ENCODE data around the gene POLR3F.

The POLR3F gene

GRCh38 chr20:18465536-18466200, 1.5 kb upstream of the POLR3F start:
- peaks cover 0 to 5% of the 10 kb centered on the region in 2 donors for H3K27me3 ChIP-seq
- DNase-seq, result no peak
- no peak overlapping the region for H3K4me3 ChIP-seq
- peaks cover 0 to 20% (median 14%) of the 10 kb centered on the region in 4 donors for H3K4me1 ChIP-seq
- intact Hi-C loops (cut with DNase I; ENCODE audit: low total_unique reads), result loop anchor here (5.0 kb wide), 1 partner anchor 42 kb away; the partner anchor contains the start of gene SEC23B
- no peak overlapping the region for H3K27ac ChIP-seq
- peaks cover 0 to 10% (median 0%) of the 10 kb centered on the region in 3 donors for H3K36me3 ChIP-seq
- no peaks in the 10 kb centered on the region for H3K9me3 ChIP-seq
- TF ChIP-seq CTCF (IDR thresholded peaks at IDR 0.05), result no peak

GRCh38 chr20:18466574-18466893, 656 bp upstream of the POLR3F start:
- Histone ChIP-seq H3K4me3 (peak overlapping the region; percentile 71 to 77), H3K36me3 (peaks cover 0 to 18% (median 4%) of the 10 kb centered on the region in 3 donors), H3K27ac (peak overlapping the region; percentile 73 to 79), H3K9me3 (no peaks in the 10 kb centered on the region), H3K4me1 (peaks cover 0 to 20% (median 14%) of the 10 kb centered on the region in 4 donors), H3K27me3 (peaks cover 0 to 5% of the 10 kb centered on the region in 2 donors)
- TF ChIP-seq CTCF (IDR thresholded peaks at IDR 0.05), result no peak
- intact Hi-C loops (cut with DNase I; ENCODE audit: low total_unique reads), result loop anchor here (5.0 kb wide), 1 partner anchor 41 kb away; the partner anchor contains the start of gene SEC23B
- no peak for DNase-seq

- Histone ChIP-seq H3K4me1 (no peaks in the 10 kb centered on the region), H3K9me3 (no peaks in the 10 kb centered on the region), H3K27me3 (no peaks in the 10 kb centered on the region), H3K4me3 (no peak overlapping the region), H3K36me3 (peaks cover 56 to 93% (median 64%) of the 10 kb centered on the region in 3 donors), H3K27ac (no peak overlapping the region)
- TF ChIP-seq CTCF (IDR thresholded peaks at IDR 0.05), result no peak
- DNase-seq, result no peak
- intact Hi-C loops (cut with DNase I; ENCODE audit: low total_unique reads), result no loop called here
These were observed 10.0 kb downstream of the POLR3F start for GRCh38 chr20:18477218-18477617.

GRCh38 chr20:18477821-18478220, 10.6 kb downstream of the POLR3F start:
- Histone ChIP-seq H3K4me1 (no peaks in the 10 kb centered on the region), H3K9me3 (no peaks in the 10 kb centered on the region), H3K4me3 (no peak overlapping the region), H3K27me3 (no peaks in the 10 kb centered on the region), H3K36me3 (peaks cover 62 to 94% (median 70%) of the 10 kb centered on the region in 3 donors), H3K27ac (no peak overlapping the region)
- intact Hi-C loops (cut with DNase I; ENCODE audit: low total_unique reads), result no loop called here
- no peak for DNase-seq
- no peak for TF ChIP-seq CTCF (IDR thresholded peaks at IDR 0.05)

- TF ChIP-seq CTCF (IDR thresholded peaks at IDR 0.05), result no peak
- Histone ChIP-seq H3K9me3 (no peaks in the 10 kb centered on the region), H3K4me3 (no peak overlapping the region), H3K27ac (no peak overlapping the region), H3K4me1 (no peaks in the 10 kb centered on the region), H3K36me3 (peaks cover 54 to 88% (median 54%) of the 10 kb centered on the region in 3 donors), H3K27me3 (no peaks in the 10 kb centered on the region)
- DNase-seq, result no peak
- intact Hi-C loops (cut with DNase I; ENCODE audit: low total_unique reads), result no loop called here
These were observed 14.4 kb downstream of the POLR3F start for GRCh38 chr20:18481596-18481995.

Measured in tibial artery (tissue), 4 donors.